Keratinocyte (primary cell): ENCODE results near the gene TPO.

ENCODE experiments used
- CTCF ChIP-seq, 3 experiments: IDR thresholded peaks in 1 of 3; conservative IDR thresholded peaks in 1 of 3; optimal IDR thresholded peaks in 1 of 3; 2 replicates in 2 of 3; 3 replicates in 1 of 3; pipeline versions ENCODE3 to v1.5.1; 2011; ENCODE audit warnings: low read length in 3 of 3, mild to moderate bottlenecking in 3 of 3, moderate library complexity in 2 of 3, control low read depth in 1 of 3, inconsistent platforms in 1 of 3; ENCODE audit not compliant: insufficient read depth in 2 of 3; ENCODE audit errors: extremely low read depth in 1 of 3
- EZH2 ChIP-seq: IDR thresholded peaks from one replicate; pipeline ENCODE4 v1.6.1; 2012; ENCODE audit warnings: inconsistent platforms, mild to moderate bottlenecking, low read length, moderate library complexity

- TF ChIP-seq CTCF (optimal IDR thresholded peaks at IDR 0.05 in 1 of 3, IDR thresholded peaks at IDR 0.05 in 1 of 3, conservative IDR thresholded peaks at IDR 0.05 in 1 of 3; ENCODE audit: extremely low read depth in 1 of 3, insufficient read depth in 2 of 3, low read length in 3 of 3): no peak
- no peak for TF ChIP-seq EZH2
Measured at GRCh38 chr2:1502891-1503304, 89.6 kb downstream of the TPO start.
